ENCODE results near the gene ULBP1.
"Not testable (repeated sequence)": the region's sequence is repeated elsewhere in the genome, so short reads cannot be mapped to it uniquely, and the experiment has no call there.

ULBP1 gene

GRCh38 chr6:149987602-149988107, 23.9 kb downstream of the ULBP1 start:
- Mint-ChIP-seq H3K27me3 (peaks cover 99% of the 10 kb centered on the region), H3K27ac (no peak overlapping the region), H3K4me3 (no peak overlapping the region), H3K4me1 (peaks cover 39% of the 10 kb centered on the region), H3K36me3 (peaks cover 6% of the 10 kb centered on the region), H3K9me3 (peaks cover 8% of the 10 kb centered on the region)
- no peak for DNase-seq
- CTCF ChIA-PET, result no interaction called here

- Mint-ChIP-seq H3K9me3 (peaks cover 8% of the 10 kb centered on the region), H3K36me3 (peaks cover 6% of the 10 kb centered on the region), H3K27ac (no peak overlapping the region), H3K27me3 (peaks cover 99% of the 10 kb centered on the region), H3K4me1 (peaks cover 38% of the 10 kb centered on the region), H3K4me3 (no peak overlapping the region)
- CTCF ChIA-PET, result no interaction called here
- DNase-seq, result no peak
Measured at GRCh38 chr6:149988550-149989346, 25.0 kb downstream of the ULBP1 start.

- Mint-ChIP-seq H3K4me1 (peaks cover 38% of the 10 kb centered on the region), H3K36me3 (peaks cover 6% of the 10 kb centered on the region), H3K27me3 (peaks cover 99% of the 10 kb centered on the region), H3K27ac (peak overlapping the region; percentile 4), H3K4me3 (peak overlapping the region; percentile 68), H3K9me3 (peaks cover 8% of the 10 kb centered on the region)
- CTCF ChIA-PET, result no interaction called here
- DNase-seq, result no peak
Measured at GRCh38 chr6:149990212-149990660, 26.5 kb downstream of the ULBP1 start.

DNA sequence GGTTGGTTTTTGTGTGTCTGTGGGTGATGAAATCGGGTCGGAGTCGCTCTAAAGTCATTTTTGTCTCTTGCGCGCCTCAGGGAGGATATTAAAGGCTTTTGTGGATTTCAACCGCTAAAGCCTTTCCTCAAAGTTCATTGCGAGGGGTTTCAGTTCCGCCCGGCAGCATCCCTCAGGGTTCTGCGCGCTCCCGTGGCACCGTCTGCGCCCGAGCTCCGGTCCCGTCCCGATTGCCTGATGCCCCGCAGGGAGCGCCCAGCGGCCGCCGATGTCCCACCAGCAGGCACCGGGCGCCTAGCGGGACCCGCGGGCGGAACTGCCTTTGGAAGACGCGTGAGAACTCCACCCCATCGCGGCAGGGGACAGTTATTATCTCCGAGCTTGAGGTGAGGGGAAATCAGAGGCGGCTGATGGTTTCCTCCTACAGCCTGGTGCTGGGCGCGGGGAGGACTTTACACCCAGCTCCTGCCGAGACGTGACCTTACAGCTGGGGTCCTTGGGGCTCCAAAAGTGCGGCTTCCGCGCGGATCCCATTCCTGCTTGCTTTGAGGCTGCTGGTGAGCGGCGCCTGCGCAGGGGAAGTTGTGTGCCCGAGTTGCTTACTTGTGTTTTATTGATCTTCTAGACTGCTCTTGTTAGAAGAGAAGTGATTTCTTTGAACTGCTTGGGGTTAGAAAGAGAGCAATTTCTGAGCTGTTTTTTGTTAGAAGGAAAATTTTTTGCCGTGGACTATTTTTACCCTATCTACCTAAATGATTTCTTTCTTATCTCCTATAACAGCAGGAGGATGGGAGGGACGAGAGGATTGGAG, 27.1 kb downstream of the ULBP1 start:
- Mint-ChIP-seq H3K4me3 (peak overlapping the region; percentile 68), H3K36me3 (peaks cover 6% of the 10 kb centered on the region), H3K4me1 (peaks cover 38% of the 10 kb centered on the region)

GRCh38 chr6:149991472-149991795, 27.7 kb downstream of the ULBP1 start:
- Mint-ChIP-seq H3K27ac (peak overlapping the region; percentile 78), H3K27me3 (peaks cover 99% of the 10 kb centered on the region), H3K4me3 (peak overlapping the region; percentile 68), H3K4me1 (peaks cover 38% of the 10 kb centered on the region)
- H3K36me3 Mint-ChIP-seq, H3K9me3 Mint-ChIP-seq, CTCF ChIA-PET: not testable (repeated sequence)
- peak; percentile 31 for DNase-seq

More for the DNA sequence above, 27.1 kb downstream of the ULBP1 start:
- CTCF ChIA-PET, result no interaction called here
- DNase-seq, result peak; percentile 48
- Mint-ChIP-seq H3K27ac (peak overlapping the region; percentile 78), H3K9me3 (peaks cover 8% of the 10 kb centered on the region), H3K27me3 (peaks cover 99% of the 10 kb centered on the region)

DNA sequence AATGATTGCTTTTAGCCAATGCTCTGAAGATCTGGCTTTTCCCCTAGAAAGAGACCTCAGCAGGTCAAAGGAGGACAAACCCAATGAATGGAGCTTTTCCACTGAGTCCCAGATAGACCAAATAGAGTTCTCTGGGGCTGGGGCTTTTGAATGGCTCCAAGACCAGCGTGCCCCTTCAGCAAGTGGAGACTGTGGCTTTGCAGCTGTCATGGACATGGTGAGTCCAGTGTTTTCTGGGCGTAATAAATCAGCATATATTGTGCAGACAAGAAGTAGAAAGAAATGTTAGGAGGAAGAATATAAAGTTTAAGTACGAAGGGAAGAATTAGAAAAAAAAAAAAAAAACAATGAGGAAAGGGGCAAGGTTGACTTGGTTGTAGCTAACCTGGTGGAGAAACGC, 28.1 kb downstream of the ULBP1 start:
- Mint-ChIP-seq H3K27me3 (peaks cover 97% of the 10 kb centered on the region), H3K27ac (no peak overlapping the region), H3K4me3 (peak overlapping the region; percentile 68), H3K9me3 (peaks cover 8% of the 10 kb centered on the region), H3K36me3 (peaks cover 6% of the 10 kb centered on the region), H3K4me1 (peaks cover 38% of the 10 kb centered on the region)
- CTCF ChIA-PET, result no interaction called here
- no peak for DNase-seq

DNA sequence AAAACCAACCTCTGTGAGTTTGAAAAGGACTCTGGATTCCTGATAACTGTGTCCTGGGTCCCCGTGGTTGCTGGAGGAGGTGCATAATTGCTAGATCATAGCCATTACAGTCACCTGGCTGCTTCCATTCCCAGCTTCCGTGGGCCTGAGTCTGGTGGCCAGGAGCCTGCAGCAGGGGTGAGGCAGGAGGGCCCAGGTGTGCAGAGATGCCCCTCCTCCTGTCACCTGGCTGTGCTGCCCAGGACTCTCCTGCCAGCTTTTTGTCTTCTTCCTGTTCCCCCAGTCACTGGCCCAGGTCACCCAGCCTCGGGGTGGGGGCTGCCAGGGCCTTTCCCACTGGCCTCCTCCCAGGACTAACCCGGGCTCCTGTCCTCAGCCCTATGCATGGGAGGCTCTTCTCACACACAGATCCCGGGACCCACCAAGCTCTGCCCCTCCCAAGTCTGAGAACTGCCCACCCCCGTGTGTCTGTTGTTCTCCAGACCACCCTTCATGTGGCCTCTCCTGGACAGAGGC, 31.6 kb downstream of the ULBP1 start:
- Mint-ChIP-seq H3K4me3 (no peak overlapping the region), H3K27me3 (peaks cover 95% of the 10 kb centered on the region), H3K4me1 (peaks cover 20% of the 10 kb centered on the region), H3K36me3 (peaks cover 5% of the 10 kb centered on the region), H3K9me3 (no peaks in the 10 kb centered on the region), H3K27ac (no peak overlapping the region)
- no peak for DNase-seq
- CTCF ChIA-PET, result no interaction called here

- Mint-ChIP-seq H3K27me3 (peaks cover 95% of the 10 kb centered on the region), H3K27ac (no peak overlapping the region), H3K9me3 (no peaks in the 10 kb centered on the region), H3K4me1 (peaks cover 21% of the 10 kb centered on the region), H3K4me3 (no peak overlapping the region), H3K36me3 (peaks cover 4% of the 10 kb centered on the region)
- CTCF ChIA-PET, result interaction anchor here (0.9 kb wide), 1 partner anchor 11 kb away, joined by 3 read pairs; no protein-coding TSS in a partner anchor
- DNase-seq, result no peak
Measured at GRCh38 chr6:149995971-149996370, 32.2 kb downstream of the ULBP1 start.

DNA sequence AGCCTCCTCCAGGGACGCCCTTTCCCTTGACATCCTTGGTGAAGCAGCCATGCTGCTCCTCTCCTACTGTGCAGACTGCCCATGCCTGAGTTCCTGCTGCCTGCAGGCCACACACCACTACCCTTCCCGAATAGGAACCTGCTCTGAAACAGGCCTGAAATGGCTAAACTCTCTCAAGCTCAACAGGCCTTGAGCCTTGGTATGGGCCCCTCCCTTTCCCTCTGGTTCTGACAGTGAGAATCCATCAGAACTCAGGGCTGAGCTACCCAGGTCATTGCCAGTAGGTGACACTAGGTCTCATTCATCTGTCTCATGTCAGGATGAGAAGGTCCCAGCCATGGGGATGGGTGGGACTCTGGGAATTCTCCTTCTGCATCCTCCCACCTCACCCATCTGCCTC, 35.9 kb downstream of the ULBP1 start:
- no peak overlapping the region for H3K27ac Mint-ChIP-seq
- H3K9me3 Mint-ChIP-seq, result peaks cover 3% of the 10 kb centered on the region
- CTCF ChIA-PET, result no interaction called here
- H3K4me1 Mint-ChIP-seq, result peaks cover 37% of the 10 kb centered on the region
- no peak overlapping the region for H3K4me3 Mint-ChIP-seq
- DNase-seq, result no peak
- H3K27me3 Mint-ChIP-seq, result peaks cover 76% of the 10 kb centered on the region
- peaks cover 6% of the 10 kb centered on the region for H3K36me3 Mint-ChIP-seq

DNA sequence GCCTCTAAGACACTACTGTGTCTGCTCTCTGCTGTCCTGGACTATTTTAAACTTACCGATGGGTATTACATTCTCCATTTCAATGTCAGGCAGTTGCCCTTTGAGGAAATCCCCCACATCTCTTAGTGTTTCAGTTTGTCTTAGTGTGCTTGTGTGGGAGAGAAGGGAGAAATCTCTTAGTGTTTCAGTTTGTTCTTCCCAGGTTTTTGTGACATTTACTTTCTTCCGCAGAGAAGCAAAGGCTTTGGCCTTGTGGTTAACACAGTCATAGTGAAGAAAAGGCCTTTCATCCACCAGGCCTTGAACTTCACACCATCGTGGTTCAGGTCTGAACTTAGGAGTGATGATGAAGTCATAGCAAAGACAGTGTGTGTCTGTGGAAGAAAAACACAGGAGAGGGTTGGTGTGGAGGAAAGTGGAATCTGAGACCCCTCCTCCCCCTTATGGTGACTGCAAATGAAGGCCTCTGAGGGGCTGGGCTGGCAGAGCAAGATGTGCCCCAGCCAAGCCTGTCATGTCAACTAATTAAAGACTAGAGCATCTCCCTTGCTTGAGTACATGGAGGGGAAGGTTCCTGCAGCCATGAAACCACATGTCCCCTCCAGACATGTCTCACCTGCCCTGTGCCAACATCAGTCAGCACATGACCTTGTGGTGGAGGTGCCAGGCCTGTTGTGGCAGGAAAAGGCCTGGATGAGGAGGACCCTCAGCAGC, 37.7 kb downstream of the ULBP1 start:
- peak; percentile 46 for DNase-seq
- H3K9me3 Mint-ChIP-seq, result peaks cover 3% of the 10 kb centered on the region
- H3K27ac Mint-ChIP-seq, result peak overlapping the region; percentile 13
- H3K27me3 Mint-ChIP-seq, result peaks cover 73% of the 10 kb centered on the region
- peaks cover 45% of the 10 kb centered on the region for H3K4me1 Mint-ChIP-seq
- peaks cover 6% of the 10 kb centered on the region for H3K36me3 Mint-ChIP-seq
- no peak overlapping the region for H3K4me3 Mint-ChIP-seq
- CTCF ChIA-PET, result no interaction called here

- H3K4me3 Mint-ChIP-seq, result no peak overlapping the region
- peaks cover 74% of the 10 kb centered on the region for H3K27me3 Mint-ChIP-seq
- no peak overlapping the region for H3K27ac Mint-ChIP-seq
- no peak for DNase-seq
- H3K4me1 Mint-ChIP-seq, result peaks cover 53% of the 10 kb centered on the region
- H3K9me3 Mint-ChIP-seq, result peaks cover 3% of the 10 kb centered on the region
- peaks cover 6% of the 10 kb centered on the region for H3K36me3 Mint-ChIP-seq
- CTCF ChIA-PET, result no interaction called here
Measured at GRCh38 chr6:150002710-150003109, 39.0 kb downstream of the ULBP1 start.

- H3K36me3 Mint-ChIP-seq, CTCF ChIA-PET, DNase-seq, H3K9me3 Mint-ChIP-seq: not testable (repeated sequence)
- peaks cover 76% of the 10 kb centered on the region for H3K27me3 Mint-ChIP-seq
- peak overlapping the region; percentile 90 for H3K4me3 Mint-ChIP-seq
- H3K27ac Mint-ChIP-seq, result peak overlapping the region; percentile 92
- peaks cover 58% of the 10 kb centered on the region for H3K4me1 Mint-ChIP-seq
Measured at GRCh38 chr6:150003599-150003998, 39.9 kb downstream of the ULBP1 start.

GRCh38 chr6:150004101-150004782, 40.5 kb downstream of the ULBP1 start:
- Mint-ChIP-seq H3K36me3 (peaks cover 6% of the 10 kb centered on the region), H3K27ac (peak overlapping the region; percentile 92), H3K27me3 (peaks cover 76% of the 10 kb centered on the region), H3K9me3 (peaks cover 3% of the 10 kb centered on the region), H3K4me1 (peaks cover 61% of the 10 kb centered on the region), H3K4me3 (peak overlapping the region; percentile 90)
- peak; percentile 73 for DNase-seq
- CTCF ChIA-PET, result no interaction called here

Measured in activated naive CD4-positive, alpha-beta T cell treated with anti-CD3 and anti-CD28 coated beads, Interleukin-2, amount 10 ng/mL, durations not matched to agents 7 days and 5 days (primary cell).